Endodermal cell (in vitro differentiated cells): Measurements from ENCODE around the gene ECE1. TPM values are rescaled to one million over a fixed set of nuclear protein-coding genes. Genes with fewer than 3 reads are reported as not detected.

Experiments used
- DNase-seq: peaks from one replicate; pipeline ENCODE4 v3.0.0-alpha.2; 2017
- H3K27ac ChIP-seq: 2 replicates; pipeline ENCODE4 v1.5.1; 2013; ENCODE audit warnings: mild to moderate bottlenecking, low read depth, low read length, moderate library complexity
- H3K27me3 ChIP-seq: 2 replicates; pipeline ENCODE4 v1.6.1; 2013; ENCODE audit warnings: mild to moderate bottlenecking, low read length, moderate library complexity; ENCODE audit not compliant: insufficient read depth, control insufficient read depth, poor library complexity, severe bottlenecking
- H3K36me3 ChIP-seq: 2 replicates; pipeline ENCODE4 v1.7.0; 2013; ENCODE audit warnings: mild to moderate bottlenecking, low read length, moderate library complexity; ENCODE audit not compliant: control insufficient read depth, insufficient read depth
- H3K4me1 ChIP-seq: one replicate; pipeline ENCODE4 v1.7.0; 2013; ENCODE audit warnings: low read length; ENCODE audit not compliant: control insufficient read depth, insufficient read depth
- H3K4me3 ChIP-seq: 2 replicates; pipeline ENCODE4 v1.5.1; 2013; ENCODE audit warnings: mild to moderate bottlenecking, low read length, moderate library complexity
- H3K9ac ChIP-seq: 2 replicates; pipeline ENCODE4 v1.6.1; 2013; ENCODE audit warnings: mild to moderate bottlenecking, low read length, moderate library complexity; ENCODE audit not compliant: poor library complexity, severe bottlenecking; ENCODE audit errors: extremely low read depth
- H3K9me3 ChIP-seq: 2 replicates; pipeline ENCODE4 v1.6.1; 2013; ENCODE audit warnings: mild to moderate bottlenecking, low read length, moderate library complexity; ENCODE audit not compliant: control insufficient read depth
- H3K27ac Mint-ChIP-seq: 2 replicates; pipeline ENCODE4 v1.8.0; 2020; ENCODE audit warnings: mixed read lengths
- H3K27me3 Mint-ChIP-seq: 2 replicates; pipeline ENCODE4 v1.8.0; 2021; ENCODE audit warnings: mild to moderate bottlenecking, mixed read lengths; ENCODE audit not compliant: insufficient read depth
- H3K36me3 Mint-ChIP-seq: 2 replicates; pipeline ENCODE4 v1.8.0; 2020; ENCODE audit warnings: low read depth, mixed read lengths
- H3K4me1 Mint-ChIP-seq: 2 replicates; pipeline ENCODE4 v1.8.0; 2020; ENCODE audit warnings: mixed read lengths
- H3K4me3 Mint-ChIP-seq: 2 replicates; pipeline ENCODE4 v1.8.0; 2020; ENCODE audit warnings: mild to moderate bottlenecking, moderate library complexity, mixed read lengths
- H3K9me3 Mint-ChIP-seq: 2 replicates; pipeline ENCODE4 v1.8.0; 2020; ENCODE audit warnings: mild to moderate bottlenecking, mixed read lengths
- CTCF ChIP-seq: fragments of 200-600 bp; sonication (generic); conservative IDR thresholded peaks from 2 replicates; pipeline ENCODE4 v1.5.0; 2021; ENCODE audit warnings: antibody characterized with exemption, mild to moderate bottlenecking
- WGBS, 2 experiments: methylation state at CpG; one replicate each; pipeline versions ENCODE4 v1.1.5 to v1.1.7; 2013; ENCODE audit warnings: missing lambda C conversion rate in 2 of 2, mixed read lengths in 1 of 2; ENCODE audit not compliant: insufficient coverage in 1 of 2, insufficient read length in 1 of 2; 5-methylcytosine and 5-hydroxymethylcytosine counted together
- total RNA-seq, 2 donors: library from RNA; stranded (reverse); fragmentation: NEBNext Ultra II Directional in 1 of 2; extraction: Animal tissue kit (Norgen Biotek cat#: 25700) in 1 of 2; gene quantifications; 2 replicates in 1 of 2; 3 replicates in 1 of 2; pipeline ENCODE4 v1.2.1, GENCODE V29; 2021

The ECE1 gene
- total RNA-seq, 2 donors from 2014 or later = 47.8 to 57.9 TPM

GRCh38 chr1:21278208-21278859 is 11.9 kb downstream of the ECE1 start:
- H3K4me3 ChIP-seq = no peak overlapping the region
- Mint-ChIP-seq H3K4me1 (peaks cover 12% of the 10 kb centered on the region), H3K27me3 (no peaks in the 10 kb centered on the region), H3K36me3 (peaks cover 2% of the 10 kb centered on the region), H3K4me3 (no peak overlapping the region), H3K27ac (no peak overlapping the region), H3K9me3 (no peaks in the 10 kb centered on the region)
- no peak overlapping the region for H3K9ac ChIP-seq
- WGBS, 2 experiments = 69 to 81% methylated on average over 4 to 9 of the region's 9 CpGs
- H3K36me3 ChIP-seq = peaks cover 6% of the 10 kb centered on the region
- no peaks in the 10 kb centered on the region for H3K27me3 ChIP-seq
- no peak for TF ChIP-seq CTCF
- H3K9me3 ChIP-seq = no peaks in the 10 kb centered on the region
- peak overlapping the region; percentile 48 for H3K27ac ChIP-seq
- peaks cover 5% of the 10 kb centered on the region for H3K4me1 ChIP-seq
- DNase-seq = no peak

GRCh38 chr1:21277180-21277579 is 13.1 kb downstream of the ECE1 start:
- DNase-seq = no peak
- WGBS, 2 experiments = 89 to 90% methylated on average over 6 to 7 of the region's 7 CpGs
- Histone ChIP-seq H3K9ac (no peak overlapping the region), H3K4me3 (no peak overlapping the region), H3K4me1 (peaks cover 5% of the 10 kb centered on the region), H3K27me3 (no peaks in the 10 kb centered on the region), H3K27ac (no peak overlapping the region), H3K9me3 (no peaks in the 10 kb centered on the region), H3K36me3 (peaks cover 6% of the 10 kb centered on the region)
- no peak overlapping the region for H3K27ac Mint-ChIP-seq
- peaks cover 6% of the 10 kb centered on the region for H3K36me3 Mint-ChIP-seq
- no peak for TF ChIP-seq CTCF
- peaks cover 12% of the 10 kb centered on the region for H3K4me1 Mint-ChIP-seq
- no peaks in the 10 kb centered on the region for H3K9me3 Mint-ChIP-seq
- H3K4me3 Mint-ChIP-seq = no peak overlapping the region
- H3K27me3 Mint-ChIP-seq = no peaks in the 10 kb centered on the region

- H3K4me3 Mint-ChIP-seq = no peak overlapping the region
- H3K4me1 ChIP-seq = no peaks in the 10 kb centered on the region
- no peak overlapping the region for H3K9ac ChIP-seq
- H3K36me3 ChIP-seq = peaks cover 27% of the 10 kb centered on the region
- no peak overlapping the region for H3K4me3 ChIP-seq
- no peak overlapping the region for H3K27ac ChIP-seq
- H3K27me3 ChIP-seq = no peaks in the 10 kb centered on the region
- H3K27me3 Mint-ChIP-seq = no peaks in the 10 kb centered on the region
- peaks cover 37% of the 10 kb centered on the region for H3K36me3 Mint-ChIP-seq
- H3K27ac Mint-ChIP-seq = no peak overlapping the region
- no peak for TF ChIP-seq CTCF
- DNase-seq = no peak
- 96 to 100% methylated on average over 1 to 8 of the region's 8 CpGs for WGBS, 2 experiments
- no peaks in the 10 kb centered on the region for H3K9me3 Mint-ChIP-seq
- no peaks in the 10 kb centered on the region for H3K9me3 ChIP-seq
- peaks cover 10% of the 10 kb centered on the region for H3K4me1 Mint-ChIP-seq
These were observed 17.7 kb downstream of the ECE1 start for GRCh38 chr1:21272540-21272939.
